Activated CD8-positive, alpha-beta memory T cell treated with anti-CD3 and anti-CD28 coated beads for 36 hours (primary cell): Measurements from ENCODE around the gene GLRX. TPM values are rescaled to one million over a fixed set of nuclear protein-coding genes. Genes with fewer than 3 reads are reported as not detected.

Experiments
- CTCF ChIA-PET: fragments of 350-600 bp; sonication (Branson Sonifier 250); formaldehyde crosslinking; loops from one replicate; lab custom pipeline; 2021; ENCODE audit warnings: antibody characterized with exemption; lab: Charles Lee
- POLR2A ChIA-PET: fragments of 350-600 bp; sonication (Branson Sonifier 250); formaldehyde crosslinking; loops from one replicate; lab custom pipeline; 2021; ENCODE audit warnings: antibody characterized with exemption; lab: Charles Lee
- total RNA-seq, 2 experiments: library from RNA; stranded (reverse); gene quantifications; one replicate each; pipeline ENCODE4 v1.2.3, GENCODE V29; 2021

GLRX gene
- total RNA-seq, 2 experiments from 2014 or later, result 20.9 to 22.0 TPM

DNA sequence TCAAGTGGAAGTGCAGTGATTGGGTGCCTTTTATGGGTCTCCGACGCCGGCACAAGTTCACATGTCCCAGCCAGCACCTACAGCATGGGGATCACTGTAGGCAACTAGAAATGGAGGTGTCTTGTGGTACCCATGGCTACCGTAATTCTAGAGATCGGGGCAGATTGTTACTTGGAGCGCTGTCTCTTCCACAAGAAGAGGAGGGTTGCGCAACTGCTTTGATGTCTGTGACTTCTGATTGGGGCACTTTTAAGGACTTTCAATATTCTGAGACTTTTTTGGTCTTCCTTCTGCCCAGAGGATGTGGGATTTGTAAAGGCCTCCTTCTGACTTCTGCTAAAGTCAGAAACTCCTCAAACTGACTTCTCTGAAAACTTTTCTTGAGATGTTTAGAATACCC, 41.9 kb downstream of the GLRX start:
- CTCF ChIA-PET, result interaction anchor here (0.8 to 2.8 kb wide), 30 partner anchors 10 to 174 kb away, joined by 3 to 82 read pairs (median 6); partner anchors contain the start of gene RFESD

DNA sequence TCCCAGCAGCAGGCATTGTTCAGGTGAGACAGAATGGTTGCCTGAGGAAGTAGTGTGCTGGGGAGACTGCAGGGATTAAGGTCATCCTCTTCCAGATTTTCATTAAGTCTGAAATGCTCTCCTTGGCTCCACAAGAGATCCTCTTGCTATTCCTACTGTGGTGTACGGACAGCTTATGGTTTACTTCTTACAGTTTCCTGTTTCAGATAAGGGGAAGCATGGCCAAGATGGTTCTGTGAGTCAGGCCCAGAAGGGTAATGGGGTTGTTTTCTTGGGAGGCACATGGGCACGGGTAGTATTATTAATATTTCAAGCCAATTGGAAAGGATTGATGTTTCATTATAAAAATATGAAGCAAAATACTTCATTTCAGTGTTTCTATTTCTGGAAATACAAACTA, 42.9 kb downstream of the GLRX start:
- CTCF ChIA-PET, result interaction anchor here (1.5 to 1.9 kb wide), 2 partner anchors 12 to 67 kb away, joined by 3 to 6 read pairs; no protein-coding TSS in a partner anchor
- POLR2A ChIA-PET, result no interaction called here

More for the DNA sequence above, 41.9 kb downstream of the GLRX start:
- POLR2A ChIA-PET, result no interaction called here

DNA sequence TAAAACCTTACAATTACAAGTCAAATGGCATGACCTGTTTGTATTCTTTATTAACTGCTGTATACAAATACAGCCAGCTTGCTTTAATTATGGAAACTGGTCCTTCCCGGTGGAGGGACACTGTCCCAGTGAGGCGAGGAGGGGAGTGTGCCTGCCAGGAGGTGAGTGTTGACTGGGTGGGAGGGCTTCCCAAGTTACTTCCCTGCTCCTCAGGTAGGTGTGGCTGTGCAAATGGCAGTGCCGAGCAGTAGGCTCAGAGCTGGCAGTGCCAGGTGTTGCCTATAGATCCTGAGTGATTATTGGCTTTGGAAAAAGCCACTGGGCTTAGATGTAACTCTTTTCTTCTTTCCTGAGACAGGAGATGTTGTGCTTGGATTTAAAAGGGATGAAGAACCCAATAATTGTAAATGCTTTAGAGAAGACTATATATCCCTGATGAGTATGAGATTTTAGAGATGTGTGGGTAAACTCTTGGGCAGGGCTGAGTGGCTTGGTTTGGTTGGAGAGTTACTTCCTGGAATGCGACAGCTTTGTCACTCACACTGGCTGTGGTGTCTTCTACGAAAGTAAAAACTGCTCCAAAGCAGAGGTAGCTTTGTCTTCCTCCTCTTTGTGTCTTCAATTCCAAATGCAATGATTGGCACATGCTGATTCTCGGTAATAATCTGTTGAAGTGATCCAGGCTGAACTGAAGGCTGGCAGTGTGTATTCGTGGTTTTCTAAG, 43.7 kb downstream of the GLRX start:
- ChIA-PET POLR2A (no interaction called here), CTCF (interaction anchor here (0.7 to 1.9 kb wide), 4 partner anchors 12 to 332 kb away, joined by 3 to 6 read pairs (median 4); no protein-coding TSS in a partner anchor)

DNA sequence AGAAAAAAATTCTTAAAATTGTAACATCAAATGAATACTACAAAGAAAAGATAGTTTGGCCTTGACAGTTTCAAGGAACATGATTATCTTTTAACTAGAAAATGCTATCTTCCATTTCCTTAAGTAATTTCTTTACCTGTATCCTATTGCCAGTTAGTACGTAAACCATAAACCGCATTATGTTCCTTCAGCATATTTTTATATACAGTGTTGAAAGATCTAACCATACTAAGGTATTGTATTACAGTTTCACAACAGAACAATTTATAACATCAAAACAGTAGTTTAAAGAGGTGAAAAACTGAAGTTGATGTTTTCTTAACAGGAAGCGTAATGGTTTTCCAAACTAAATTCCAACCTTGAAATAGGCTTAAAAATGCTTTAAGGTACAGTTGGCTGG, 45.1 kb downstream of the GLRX start:
- CTCF ChIA-PET, result no interaction called here
- POLR2A ChIA-PET, result no interaction called here

DNA sequence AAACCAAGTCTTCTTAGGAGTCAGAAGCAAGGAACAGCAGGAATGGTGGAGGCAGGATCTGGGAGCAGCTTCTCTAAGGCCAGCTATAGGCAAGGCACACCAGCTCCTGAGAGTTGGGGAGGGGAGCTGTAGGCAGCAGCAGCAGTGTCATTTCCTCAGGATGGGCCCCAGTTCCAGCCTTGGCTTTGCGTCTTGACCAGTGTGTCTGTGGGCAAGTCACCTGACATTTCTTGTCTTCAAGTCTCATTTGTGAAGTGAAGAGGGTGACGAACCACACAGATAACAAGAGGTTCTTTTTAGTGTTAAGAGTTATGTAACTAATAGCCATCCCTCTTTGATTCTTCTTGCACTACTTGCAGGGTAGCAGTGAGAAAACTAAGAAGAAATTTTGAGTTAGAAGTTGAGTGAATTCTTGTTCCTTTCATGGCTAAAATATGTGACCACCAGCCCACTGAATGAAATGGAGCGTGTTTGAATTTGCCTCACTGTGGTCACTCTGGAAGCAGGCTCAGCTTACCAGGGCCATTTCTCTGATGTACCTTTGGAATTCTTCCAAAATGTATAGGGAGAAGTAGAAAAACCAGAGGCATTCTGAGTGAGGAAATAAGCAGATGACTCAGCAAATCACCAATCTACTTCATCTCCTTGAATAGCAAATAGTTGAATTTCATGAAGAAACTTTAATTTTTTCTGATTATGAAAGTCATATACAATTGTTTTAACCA, 49.0 kb downstream of the GLRX start:
- ChIA-PET CTCF (interaction anchor here (1.0 kb wide), 1 partner anchor 8 kb away, joined by 3 read pairs; no protein-coding TSS in a partner anchor), POLR2A (no interaction called here)

DNA sequence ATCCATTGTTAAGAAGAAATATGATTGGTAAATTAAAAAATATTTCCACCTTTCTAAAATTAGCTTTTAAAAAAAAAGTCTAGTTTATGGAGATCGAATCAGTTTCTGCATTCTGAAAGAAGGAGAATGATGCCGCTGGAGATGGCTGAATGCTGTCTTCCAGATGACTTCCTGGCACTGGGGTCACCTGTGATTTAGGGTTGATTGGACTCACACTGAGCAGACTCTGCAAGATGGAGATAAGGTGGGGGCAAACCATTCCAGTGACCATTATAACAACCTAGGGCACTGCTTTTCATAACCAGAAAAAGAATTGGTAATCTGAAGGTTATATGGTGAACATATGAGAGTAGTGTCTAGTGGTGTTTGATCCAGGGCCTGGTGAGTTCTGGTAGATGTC, 50.6 kb downstream of the GLRX start:
- ChIA-PET POLR2A (no interaction called here), CTCF (interaction anchor here (2.4 kb wide), 1 partner anchor 9 kb away, joined by 10 read pairs; no protein-coding TSS in a partner anchor)

DNA sequence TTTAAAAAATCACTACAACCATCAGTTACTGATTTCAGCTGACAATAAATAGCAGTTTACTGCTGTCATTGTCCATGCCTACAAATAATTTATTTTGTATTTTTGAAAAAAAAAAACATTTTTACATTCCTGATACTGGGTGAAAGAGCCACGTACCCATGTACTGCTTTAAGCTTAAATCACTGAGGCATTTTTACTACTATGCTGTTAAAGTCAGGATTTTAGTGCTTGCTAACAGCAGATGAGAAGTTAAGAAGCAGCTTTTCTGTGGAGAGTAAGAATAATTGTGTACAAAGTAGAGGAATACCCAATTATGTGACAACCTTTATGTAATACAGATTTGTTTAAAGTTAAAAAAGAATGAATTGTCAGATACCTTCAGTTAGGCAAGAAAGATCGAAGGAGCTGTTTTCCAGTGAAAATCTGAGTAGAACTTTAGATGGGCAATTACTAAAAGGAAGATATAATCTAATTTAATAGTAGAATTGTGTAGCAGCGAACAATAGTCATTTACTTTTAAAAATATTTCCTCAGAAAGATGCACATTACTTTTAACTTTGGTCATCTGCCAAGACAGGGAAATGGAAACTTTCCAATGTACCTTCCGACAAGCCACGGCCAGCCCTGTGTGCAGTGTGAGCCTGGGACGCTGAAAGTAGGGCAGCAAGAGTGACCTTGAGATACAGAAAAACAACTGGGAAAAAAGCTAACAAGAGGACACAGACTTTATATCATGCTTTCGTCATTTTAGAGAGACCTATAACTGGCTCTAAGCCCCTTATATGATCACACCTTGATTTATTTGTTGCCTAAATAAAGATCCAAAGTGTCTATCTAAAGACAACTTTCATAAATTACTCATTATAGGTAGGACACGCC, 51.5 kb downstream of the GLRX start:
- ChIA-PET CTCF (interaction anchor here (2.4 kb wide), 1 partner anchor 10 kb away, joined by 10 read pairs; no protein-coding TSS in a partner anchor), POLR2A (interaction anchor here (0.7 kb wide), 1 partner anchor 706 kb away, joined by 3 read pairs; no protein-coding TSS in a partner anchor)

GRCh38 chr5:95768731-95769130, 53.8 kb downstream of the GLRX start:
- ChIA-PET POLR2A (no interaction called here), CTCF (interaction anchor here (1.4 kb wide), 2 partner anchors 13 to 78 kb away, joined by 6 read pairs; no protein-coding TSS in a partner anchor)

GRCh38 chr5:95763941-95764340, 58.6 kb downstream of the GLRX start:
- ChIA-PET CTCF (no interaction called here), POLR2A (no interaction called here)

Other genes with a start within 250 kb of the GLRX start
- gene GPR150, start 202.6 kb downstream of the GLRX start, total RNA-seq, result under 1 TPM; 0.38 to 0.44 TPM
- 1 to 10 TPM; 5.1 to 6.5 TPM for gene RFESD, start 175.9 kb downstream of the GLRX start, total RNA-seq
- gene SPATA9, start 139.7 kb downstream of the GLRX start, total RNA-seq, result not detected
- under 1 TPM; 0.40 to 0.67 TPM for gene RHOBTB3, start 91.4 kb downstream of the GLRX start, total RNA-seq
- 10 to 100 TPM; 82.6 to 96.8 TPM for gene ELL2, start 139.1 kb upstream of the GLRX start, total RNA-seq